ENCODE results near the gene SCEL.
"Not testable (repeated sequence)": the region's sequence is repeated elsewhere in the genome, so short reads cannot be mapped to it uniquely, and the experiment has no call there.

SCEL gene

GRCh38 chr13:77662301-77662700, 126.8 kb downstream of the SCEL start:
- not testable (repeated sequence) for DNase-seq (ENCODE audit: low read depth, low spot score)

GRCh38 chr13:77662831-77663230, 127.3 kb downstream of the SCEL start:
- DNase-seq (ENCODE audit: low read depth, low spot score), result not testable (repeated sequence)

GRCh38 chr13:77674852-77675251, 139.3 kb downstream of the SCEL start:
- DNase-seq (ENCODE audit: low read depth, low spot score), result no peak

GRCh38 chr13:77678691-77679235, 143.3 kb downstream of the SCEL start:
- no peak for DNase-seq (ENCODE audit: low read depth, low spot score)

- no peak for DNase-seq (ENCODE audit: low read depth, low spot score)
These were observed 152.3 kb downstream of the SCEL start for GRCh38 chr13:77687799-77688198.

- no peak for DNase-seq (ENCODE audit: low read depth, low spot score)
These were observed 156.4 kb downstream of the SCEL start for GRCh38 chr13:77691871-77692270.

GRCh38 chr13:77692746-77693448, 157.4 kb downstream of the SCEL start:
- no peak for DNase-seq (ENCODE audit: low read depth, low spot score)

- DNase-seq (ENCODE audit: low read depth, low spot score), result no peak
These were observed 158.0 kb downstream of the SCEL start for GRCh38 chr13:77693449-77693940.

Data from ELF-1 (cell line).